ENCODE measurements around the gene TMEM123. TPM values are rescaled to one million over a fixed set of nuclear protein-coding genes. Genes with fewer than 3 reads are reported as not detected.

Gene TMEM123
- total and polyA plus RNA-seq, 2 of the 13 experiments (the other 11 are each of a cell fraction or from before 2014, with no cell fraction given) = 365 to 2,761 TPM

DNA sequence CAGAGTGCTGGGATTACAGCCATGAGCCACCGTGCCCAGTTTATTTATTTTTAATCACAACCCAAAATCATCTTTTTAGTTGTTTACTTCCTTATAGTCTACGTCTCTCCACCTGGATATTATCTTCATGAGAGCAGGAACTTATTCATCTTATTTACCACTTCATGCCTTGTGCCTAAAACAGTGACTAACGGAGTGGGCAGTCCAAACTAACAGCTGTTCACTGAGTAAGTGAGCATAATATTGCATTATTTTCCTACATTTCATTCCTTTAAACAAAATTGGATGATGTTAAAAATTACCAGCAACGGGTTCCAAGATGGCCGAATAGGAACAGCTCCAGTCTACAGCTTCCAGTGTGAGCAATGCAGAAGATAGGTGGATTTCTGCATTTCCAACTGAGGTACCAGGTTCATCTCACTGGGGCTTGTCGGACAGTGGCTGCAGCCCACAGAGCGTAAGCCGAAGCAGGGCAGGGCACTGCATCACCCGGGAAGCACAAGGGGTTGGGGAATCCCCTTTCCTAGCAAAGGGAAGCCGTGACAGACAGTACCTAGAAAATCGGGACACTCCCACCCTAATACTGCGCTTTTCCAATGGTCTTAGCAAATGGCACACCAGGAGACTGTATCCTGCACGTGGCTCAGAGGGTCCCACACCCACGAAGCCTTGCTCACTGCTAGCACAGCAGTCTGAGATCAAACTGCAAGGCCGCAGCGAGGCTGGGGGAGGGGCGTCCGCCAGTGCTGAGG is 14.1 kb downstream of the TMEM123 start (continued):
- TF ChIP-seq AHDC1 (CRISPR knock-in tag; IDR thresholded peaks at IDR 0.05; ENCODE audit: borderline replicate concordance) (no peak), ZNF709 (CRISPR knock-in tag; IDR thresholded peaks at IDR 0.05) (no peak), ZSCAN31 (CRISPR knock-in tag; IDR thresholded peaks at IDR 0.05; ENCODE audit: low read depth) (no peak), ZNF816 (CRISPR knock-in tag; IDR thresholded peaks at IDR 0.05; ENCODE audit: borderline replicate concordance) (no peak), KLF12 (CRISPR knock-in tag; IDR thresholded peaks at IDR 0.05; ENCODE audit: borderline replicate concordance) (no peak), MED1 (CRISPR knock-in tag; IDR thresholded peaks at IDR 0.05) (peak; percentile 60), ZNF839 (CRISPR knock-in tag; IDR thresholded peaks at IDR 0.05; ENCODE audit: borderline replicate concordance) (no peak), ZNF563 (CRISPR knock-in tag; IDR thresholded peaks at IDR 0.05) (peak; percentile 52; the same call in 1 of the 2 replicates), FOXC1 (CRISPR knock-in tag; IDR thresholded peaks at IDR 0.05; ENCODE audit: borderline replicate concordance) (peak; percentile 48; the same call in 1 of the 2 replicates), NCOA2 (CRISPR knock-in tag; IDR thresholded peaks at IDR 0.05) (peak; percentile 51; the same call in 1 of the 2 replicates), ZFX (CRISPR knock-in tag; IDR thresholded peaks at IDR 0.05; ENCODE audit: low read depth) (peak; percentile 80), SALL2 (CRISPR knock-in tag; IDR thresholded peaks at IDR 0.05) (no peak), ZFY (CRISPR knock-in tag; IDR thresholded peaks at IDR 0.05) (peak; percentile 79), EEA1 (CRISPR knock-in tag; IDR thresholded peaks at IDR 0.05; ENCODE audit: borderline replicate concordance) (peak; percentile 22; the same call in 1 of the 2 replicates), FOXA3 (CRISPR knock-in tag; IDR thresholded peaks at IDR 0.05) (peak; percentile 63), ZNF720 (CRISPR knock-in tag; IDR thresholded peaks at IDR 0.05) (no peak)
- TF ChIP-seq, protein P1, sequence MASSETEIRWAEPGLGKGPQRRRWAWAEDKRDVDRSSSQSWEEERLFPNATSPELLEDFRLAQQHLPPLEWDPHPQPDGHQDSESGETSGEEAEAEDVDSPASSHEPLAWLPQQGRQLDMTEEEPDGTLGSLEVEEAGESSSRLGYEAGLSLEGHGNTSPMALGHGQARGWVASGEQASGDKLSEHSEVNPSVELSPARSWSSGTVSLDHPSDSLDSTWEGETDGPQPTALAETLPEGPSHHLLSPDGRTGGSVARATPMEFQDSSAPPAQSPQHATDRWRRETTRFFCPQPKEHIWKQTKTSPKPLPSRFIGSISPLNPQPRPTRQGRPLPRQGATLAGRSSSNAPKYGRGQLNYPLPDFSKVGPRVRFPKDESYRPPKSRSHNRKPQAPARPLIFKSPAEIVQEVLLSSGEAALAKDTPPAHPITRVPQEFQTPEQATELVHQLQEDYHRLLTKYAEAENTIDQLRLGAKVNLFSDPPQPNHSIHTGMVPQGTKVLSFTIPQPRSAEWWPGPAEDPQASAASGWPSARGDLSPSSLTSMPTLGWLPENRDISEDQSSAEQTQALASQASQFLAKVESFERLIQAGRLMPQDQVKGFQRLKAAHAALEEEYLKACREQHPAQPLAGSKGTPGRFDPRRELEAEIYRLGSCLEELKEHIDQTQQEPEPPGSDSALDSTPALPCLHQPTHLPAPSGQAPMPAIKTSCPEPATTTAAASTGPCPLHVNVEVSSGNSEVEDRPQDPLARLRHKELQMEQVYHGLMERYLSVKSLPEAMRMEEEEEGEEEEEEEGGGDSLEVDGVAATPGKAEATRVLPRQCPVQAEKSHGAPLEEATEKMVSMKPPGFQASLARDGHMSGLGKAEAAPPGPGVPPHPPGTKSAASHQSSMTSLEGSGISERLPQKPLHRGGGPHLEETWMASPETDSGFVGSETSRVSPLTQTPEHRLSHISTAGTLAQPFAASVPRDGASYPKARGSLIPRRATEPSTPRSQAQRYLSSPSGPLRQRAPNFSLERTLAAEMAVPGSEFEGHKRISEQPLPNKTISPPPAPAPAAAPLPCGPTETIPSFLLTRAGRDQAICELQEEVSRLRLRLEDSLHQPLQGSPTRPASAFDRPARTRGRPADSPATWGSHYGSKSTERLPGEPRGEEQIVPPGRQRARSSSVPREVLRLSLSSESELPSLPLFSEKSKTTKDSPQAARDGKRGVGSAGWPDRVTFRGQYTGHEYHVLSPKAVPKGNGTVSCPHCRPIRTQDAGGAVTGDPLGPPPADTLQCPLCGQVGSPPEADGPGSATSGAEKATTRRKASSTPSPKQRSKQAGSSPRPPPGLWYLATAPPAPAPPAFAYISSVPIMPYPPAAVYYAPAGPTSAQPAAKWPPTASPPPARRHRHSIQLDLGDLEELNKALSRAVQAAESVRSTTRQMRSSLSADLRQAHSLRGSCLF (CRISPR knock-in tag; IDR thresholded peaks at IDR 0.05; ENCODE audit: borderline replicate concordance) = no peak
- TF ChIP-seq, protein P2, sequence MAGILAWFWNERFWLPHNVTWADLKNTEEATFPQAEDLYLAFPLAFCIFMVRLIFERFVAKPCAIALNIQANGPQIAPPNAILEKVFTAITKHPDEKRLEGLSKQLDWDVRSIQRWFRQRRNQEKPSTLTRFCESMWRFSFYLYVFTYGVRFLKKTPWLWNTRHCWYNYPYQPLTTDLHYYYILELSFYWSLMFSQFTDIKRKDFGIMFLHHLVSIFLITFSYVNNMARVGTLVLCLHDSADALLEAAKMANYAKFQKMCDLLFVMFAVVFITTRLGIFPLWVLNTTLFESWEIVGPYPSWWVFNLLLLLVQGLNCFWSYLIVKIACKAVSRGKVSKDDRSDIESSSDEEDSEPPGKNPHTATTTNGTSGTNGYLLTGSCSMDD (CRISPR knock-in tag; IDR thresholded peaks at IDR 0.05) = no peak

Data from HepG2 (cell line).